Smooth muscle cell (in vitro differentiated cells): ENCODE results near the gene SNX8. TPM values are rescaled to one million over a fixed set of nuclear protein-coding genes. Genes with fewer than 3 reads are reported as not detected.

Experiments
- DNase-seq: peaks from one replicate; lab custom pipeline; 2025; ENCODE audit not compliant: unreplicated experiment; lab: John Stamatoyannopoulos, UW
- H2AFZ ChIP-seq: fragments of 200-600 bp; sonication (generic); 2 replicates; pipeline ENCODE4 v1.6.0; 2016; ENCODE audit warnings: antibody characterized with exemption, low read depth, mild to moderate bottlenecking
- H3F3A ChIP-seq: fragments of 200-600 bp; sonication (generic); 2 replicates; pipeline ENCODE4 v1.6.0; 2017; ENCODE audit warnings: antibody characterized with exemption, low read depth
- H3K27ac ChIP-seq: fragments of 200-600 bp; sonication (generic); 2 replicates; pipeline ENCODE4 v1.5.1; 2016; ENCODE audit warnings: low read depth, mild to moderate bottlenecking
- H3K27me3 ChIP-seq: fragments of 200-600 bp; sonication (generic); 2 replicates; pipeline ENCODE4 v1.6.1; 2016; ENCODE audit warnings: low read depth, mild to moderate bottlenecking
- H3K36me3 ChIP-seq: fragments of 200-600 bp; sonication (generic); 2 replicates; pipeline ENCODE4 v1.5.1; 2016; ENCODE audit warnings: low read depth
- H3K4me1 ChIP-seq: fragments of 200-600 bp; sonication (generic); 2 replicates; pipeline ENCODE4 v1.5.1; 2016; ENCODE audit warnings: low read depth
- H3K4me2 ChIP-seq: fragments of 200-600 bp; sonication (generic); 2 replicates; pipeline ENCODE4 v1.6.0; 2016; ENCODE audit warnings: mild to moderate bottlenecking
- H3K4me3 ChIP-seq: fragments of 200-600 bp; sonication (generic); 2 replicates; pipeline ENCODE4 v1.5.1; 2016; ENCODE audit warnings: mild to moderate bottlenecking
- H3K79me2 ChIP-seq: fragments of 200-600 bp; sonication (generic); 2 replicates; pipeline ENCODE4 v1.6.0; 2016; ENCODE audit warnings: low read depth, mild to moderate bottlenecking
- H3K9ac ChIP-seq: fragments of 200-600 bp; sonication (generic); 2 replicates; pipeline ENCODE4 v1.6.0; 2016; ENCODE audit warnings: low read depth
- H3K9me3 ChIP-seq: fragments of 200-600 bp; sonication (generic); replicated peaks from 2 replicates; pipeline ENCODE4 v1.5.1; 2016; ENCODE audit warnings: low read depth
- H4K20me1 ChIP-seq: fragments of 200-600 bp; sonication (generic); 2 replicates; pipeline ENCODE4 v1.6.0; 2016; ENCODE audit warnings: low read depth
- CTCF ChIP-seq: fragments of 200-600 bp; sonication (generic); IDR thresholded peaks from 2 replicates; pipeline ENCODE4 v1.5.1; 2017; ENCODE audit warnings: borderline replicate concordance, mild to moderate bottlenecking, antibody characterized with exemption; ENCODE audit not compliant: insufficient read depth, poor library complexity, severe bottlenecking
- WGBS: methylation state at CpG from one replicate; pipeline ENCODE4 v1.1.7; 2016; ENCODE audit warnings: low lambda C conversion rate; 5-methylcytosine and 5-hydroxymethylcytosine counted together
- polyA plus RNA-seq: library from polyadenylated mRNA; unstranded; fragments of >200 nt; fragmentation: Nextera tagmentation; extraction: Ambion mirVana; gene quantifications from 2 replicates; pipeline ENCODE4 v1.2.1, GENCODE V29; 2016
- total RNA-seq: library from RNA; depleted of rRNA; stranded (reverse); fragments of >200 nt; gene quantifications from 2 replicates; pipeline ENCODE4 v1.2.3, GENCODE V29; 2014

SNX8 gene
- total and polyA plus RNA-seq, 2 experiments from 2014 or later = 46.9 to 49.9 TPM

GRCh38 chr7:2278026-2278425, 36.2 kb downstream of the SNX8 start:
- H3K9ac ChIP-seq = no peak overlapping the region
- no peaks in the 10 kb centered on the region for H3K27me3 ChIP-seq
- DNase-seq = no peak
- no peaks in the 10 kb centered on the region for H3F3A ChIP-seq
- H3K36me3 ChIP-seq = no peaks in the 10 kb centered on the region
- no peak overlapping the region for H3K4me2 ChIP-seq
- H3K27ac ChIP-seq = no peak overlapping the region
- no peaks in the 10 kb centered on the region for H3K9me3 ChIP-seq
- H3K4me3 ChIP-seq = no peak overlapping the region
- H4K20me1 ChIP-seq = peaks cover 39% of the 10 kb centered on the region
- 95% methylated on average over 11 of the region's 11 CpGs for WGBS
- H2AFZ ChIP-seq = no peak overlapping the region
- H3K4me1 ChIP-seq = no peaks in the 10 kb centered on the region
- peaks cover 4% of the 10 kb centered on the region for H3K79me2 ChIP-seq
- TF ChIP-seq CTCF = no peak

- no peak for TF ChIP-seq CTCF
Measured at GRCh38 chr7:2276107-2276506, 38.1 kb downstream of the SNX8 start.

GRCh38 chr7:2275101-2275500, 39.1 kb downstream of the SNX8 start:
- Histone ChIP-seq H3K9ac (no peak overlapping the region), H3K79me2 (peaks cover 4% of the 10 kb centered on the region), H3K4me2 (no peak overlapping the region), H3K27me3 (no peaks in the 10 kb centered on the region), H3K4me1 (peaks cover 8% of the 10 kb centered on the region), H3K4me3 (no peak overlapping the region), H3K9me3 (no peaks in the 10 kb centered on the region), H3F3A (no peaks in the 10 kb centered on the region), H4K20me1 (peaks cover 13% of the 10 kb centered on the region), H3K36me3 (no peaks in the 10 kb centered on the region), H3K27ac (no peak overlapping the region), H2AFZ (no peak overlapping the region)
- TF ChIP-seq CTCF = no peak
- WGBS = 95% methylated on average over 18 of the region's 18 CpGs
- no peak for DNase-seq

More at GRCh38 chr7:2276107-2276506, 38.1 kb downstream of the SNX8 start:
- Histone ChIP-seq H2AFZ (no peak overlapping the region), H3F3A (no peaks in the 10 kb centered on the region), H4K20me1 (peaks cover 23% of the 10 kb centered on the region), H3K27me3 (no peaks in the 10 kb centered on the region), H3K4me1 (no peaks in the 10 kb centered on the region), H3K27ac (no peak overlapping the region), H3K9ac (no peak overlapping the region), H3K9me3 (no peaks in the 10 kb centered on the region), H3K79me2 (peaks cover 4% of the 10 kb centered on the region), H3K4me3 (no peak overlapping the region), H3K36me3 (no peaks in the 10 kb centered on the region), H3K4me2 (no peak overlapping the region)
- no peak for DNase-seq
- 92% methylated on average over 18 of the region's 18 CpGs for WGBS

GRCh38 chr7:2274666-2275065, 39.6 kb downstream of the SNX8 start:
- H3K4me2 ChIP-seq = no peak overlapping the region
- peaks cover 12% of the 10 kb centered on the region for H3K4me1 ChIP-seq
- DNase-seq = no peak
- WGBS = 92% methylated on average over 7 of the region's 7 CpGs
- H3K36me3 ChIP-seq = no peaks in the 10 kb centered on the region
- no peak overlapping the region for H3K4me3 ChIP-seq
- H3K79me2 ChIP-seq = peaks cover under 1% of the 10 kb centered on the region
- no peak overlapping the region for H3K27ac ChIP-seq
- no peak for TF ChIP-seq CTCF
- no peak overlapping the region for H2AFZ ChIP-seq
- no peak overlapping the region for H3K9ac ChIP-seq
- H3K27me3 ChIP-seq = no peaks in the 10 kb centered on the region
- H4K20me1 ChIP-seq = peaks cover 8% of the 10 kb centered on the region
- no peaks in the 10 kb centered on the region for H3F3A ChIP-seq
- H3K9me3 ChIP-seq = no peaks in the 10 kb centered on the region
